ENCODE measurements around the gene RUFY3. TPM values are rescaled to one million over a fixed set of nuclear protein-coding genes. Genes with fewer than 3 reads are reported as not detected.
A peak's percentile ranks its signal among the peaks of the same experiment; 100 is the strongest.

RUFY3 gene
- total and polyA plus RNA-seq, 2 experiments from 2014 or later, result 18.3 to 29.2 TPM

- Histone ChIP-seq H2AFZ (peak overlapping the region; percentile 94; the same call in 1 of the 2 replicates), H3K27ac (ENCODE audit: low read depth) (no peak overlapping the region), H3K79me2 (replicated peaks; ENCODE audit: insufficient read depth) (peaks cover 40% of the 10 kb centered on the region), H3K36me3 (ENCODE audit: insufficient read depth) (no peaks in the 10 kb centered on the region), H4K20me1 (replicated peaks; ENCODE audit: insufficient read depth) (peaks cover 5% of the 10 kb centered on the region), H3F3A (replicated peaks; ENCODE audit: low read depth) (peaks cover 10% of the 10 kb centered on the region; the same call in 1 of the 2 replicates), H3K4me3 (peak overlapping the region; percentile 86), H3K27me3 (ENCODE audit: insufficient read depth) (peaks cover 26% of the 10 kb centered on the region), H3K4me1 (ENCODE audit: insufficient read depth) (peaks cover 17% of the 10 kb centered on the region; the same call in 1 of the 2 replicates), H3K4me2 (peak overlapping the region; percentile 78), H3K9me2 (ENCODE audit: insufficient read depth) (no peaks in the 10 kb centered on the region)
- Mint-ChIP-seq H3K9me3 (no peaks in the 10 kb centered on the region; the same call in 2 of the 3 replicates), H3K27me3 (ENCODE audit: insufficient read depth, low read depth, poor library complexity) (peaks cover 6% of the 10 kb centered on the region), H3K27ac (no peak overlapping the region), H3K4me3 (peak overlapping the region; percentile 85), H3K36me3 (ENCODE audit: low read depth) (no peaks in the 10 kb centered on the region; the same call in 2 of the 3 replicates), H3K4me1 (peaks cover 20% of the 10 kb centered on the region)
- peak; percentile 87 for DNase-seq (ENCODE audit: low spot score)
- no peak for TF ChIP-seq CREB1 (CRISPR knock-in tag; IDR thresholded peaks at IDR 0.05; ENCODE audit: low read depth)
- TF ChIP-seq POLR2AphosphoS5 (IDR thresholded peaks at IDR 0.05; ENCODE audit: low read depth), result peak; percentile 68
- TF ChIP-seq JUNB (IDR thresholded peaks at IDR 0.05; ENCODE audit: unreplicated experiment), result no peak
- no peak for TF ChIP-seq CTCF (conservative IDR thresholded peaks at IDR 0.05; ENCODE audit: low read depth in 2 of 2)
- TF ChIP-seq, protein P1, sequence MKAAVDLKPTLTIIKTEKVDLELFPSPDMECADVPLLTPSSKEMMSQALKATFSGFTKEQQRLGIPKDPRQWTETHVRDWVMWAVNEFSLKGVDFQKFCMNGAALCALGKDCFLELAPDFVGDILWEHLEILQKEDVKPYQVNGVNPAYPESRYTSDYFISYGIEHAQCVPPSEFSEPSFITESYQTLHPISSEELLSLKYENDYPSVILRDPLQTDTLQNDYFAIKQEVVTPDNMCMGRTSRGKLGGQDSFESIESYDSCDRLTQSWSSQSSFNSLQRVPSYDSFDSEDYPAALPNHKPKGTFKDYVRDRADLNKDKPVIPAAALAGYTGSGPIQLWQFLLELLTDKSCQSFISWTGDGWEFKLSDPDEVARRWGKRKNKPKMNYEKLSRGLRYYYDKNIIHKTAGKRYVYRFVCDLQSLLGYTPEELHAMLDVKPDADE (IDR thresholded peaks at IDR 0.05), result no peak
- peak; percentile 73 for ATAC-seq
Measured at GRCh38 chr4:70705183-70706043, 16.4 kb upstream of the RUFY3 start.

DNA sequence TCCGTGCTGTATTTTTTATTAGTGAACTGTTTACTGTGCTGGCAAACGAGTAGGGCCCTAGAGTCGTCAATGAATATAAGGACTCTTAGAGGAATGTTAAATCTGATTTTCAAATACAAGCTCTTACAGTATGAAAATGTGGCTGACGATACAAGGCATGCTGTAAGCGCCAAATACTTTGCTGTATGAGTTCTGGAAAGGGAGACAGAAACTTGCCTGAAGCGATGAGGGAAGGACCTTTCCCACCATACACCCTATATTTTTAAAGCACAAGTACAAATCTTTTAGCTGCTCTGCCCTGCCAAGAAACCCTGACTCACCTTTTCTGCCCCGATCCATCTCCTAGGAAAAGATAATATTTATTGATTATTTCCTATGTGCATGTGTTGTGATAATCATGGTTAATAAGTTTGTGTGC lies 15.7 kb upstream of the RUFY3 start:
- H3K9me3 Mint-ChIP-seq, result no peaks in the 10 kb centered on the region; the same call in 2 of the 3 replicates
- Histone ChIP-seq H3K4me3 (peak overlapping the region; percentile 86), H3K27me3 (ENCODE audit: insufficient read depth) (peaks cover 26% of the 10 kb centered on the region), H3K9me2 (ENCODE audit: insufficient read depth) (no peaks in the 10 kb centered on the region), H3K4me1 (ENCODE audit: insufficient read depth) (peaks cover 17% of the 10 kb centered on the region; the same call in 1 of the 2 replicates), H2AFZ (peak overlapping the region; percentile 94; the same call in 1 of the 2 replicates), H4K20me1 (replicated peaks; ENCODE audit: insufficient read depth) (peaks cover 5% of the 10 kb centered on the region), H3F3A (replicated peaks; ENCODE audit: low read depth) (peaks cover 10% of the 10 kb centered on the region; the same call in 1 of the 2 replicates), H3K4me2 (peak overlapping the region; percentile 78), H3K36me3 (ENCODE audit: insufficient read depth) (no peaks in the 10 kb centered on the region), H3K79me2 (replicated peaks; ENCODE audit: insufficient read depth) (peaks cover 44% of the 10 kb centered on the region), H3K27ac (ENCODE audit: low read depth) (no peak overlapping the region)
- DNase-seq (ENCODE audit: low spot score), result no peak
- H3K27me3 Mint-ChIP-seq (ENCODE audit: insufficient read depth, low read depth, poor library complexity), result peaks cover 6% of the 10 kb centered on the region
- H3K36me3 Mint-ChIP-seq (ENCODE audit: low read depth), result no peaks in the 10 kb centered on the region; the same call in 2 of the 3 replicates
- peaks cover 20% of the 10 kb centered on the region for H3K4me1 Mint-ChIP-seq
- H3K4me3 Mint-ChIP-seq, result peak overlapping the region; percentile 85
- H3K27ac Mint-ChIP-seq, result no peak overlapping the region
- no peak for ATAC-seq
- TF ChIP-seq CREB1 (CRISPR knock-in tag; IDR thresholded peaks at IDR 0.05; ENCODE audit: low read depth), result no peak
- TF ChIP-seq, protein P1 (IDR thresholded peaks at IDR 0.05), result no peak
- TF ChIP-seq REST (IDR thresholded peaks at IDR 0.05; ENCODE audit: unreplicated experiment), result no peak
- TF ChIP-seq ZNF114 (CRISPR knock-in tag; IDR thresholded peaks at IDR 0.05), result no peak
- TF ChIP-seq CTCF (conservative IDR thresholded peaks at IDR 0.05; ENCODE audit: low read depth in 2 of 2), result no peak
- TF ChIP-seq NANOG (IDR thresholded peaks at IDR 0.05; ENCODE audit: borderline replicate concordance), result no peak

Measured in GM23338 (cell line).